Neural crest cell (in vitro differentiated cells): ENCODE measurements around the gene PTPRK. TPM values are rescaled to one million over a fixed set of nuclear protein-coding genes. Genes with fewer than 3 reads are reported as not detected.
"Not testable (repeated sequence)": the region's sequence is repeated elsewhere in the genome, so short reads cannot be mapped to it uniquely, and the experiment has no call there.

ENCODE experiments used
- DNase-seq: peaks from one replicate; pipeline ENCODE4 v3.0.0; 2021; ENCODE audit warnings: low read depth, mixed read lengths, low spot score
- H3K27ac Mint-ChIP-seq: one replicate; pipeline ENCODE4 v1.8.0; 2021; ENCODE audit warnings: mild to moderate bottlenecking, mixed read lengths; ENCODE audit not compliant: unreplicated experiment
- H3K27me3 Mint-ChIP-seq: 2 replicates; pipeline ENCODE4 v1.8.0; 2021; ENCODE audit warnings: low read depth, mild to moderate bottlenecking, mixed read lengths
- H3K36me3 Mint-ChIP-seq: 2 replicates; pipeline ENCODE4 v1.8.0; 2021; ENCODE audit warnings: low read depth, mild to moderate bottlenecking, mixed read lengths
- H3K4me1 Mint-ChIP-seq: 2 replicates; pipeline ENCODE4 v1.8.0; 2021; ENCODE audit warnings: mixed read lengths
- H3K4me3 Mint-ChIP-seq: one replicate; pipeline ENCODE4 v1.8.0; 2021; ENCODE audit warnings: mild to moderate bottlenecking, mixed read lengths
- H3K9me3 Mint-ChIP-seq: 2 replicates; pipeline ENCODE4 v1.8.0; 2021; ENCODE audit warnings: mixed read lengths
- CTCF ChIP-seq: fragments of 200-600 bp; sonication (generic); conservative IDR thresholded peaks from 2 replicates; pipeline ENCODE4 v1.5.0; 2021; ENCODE audit warnings: antibody characterized with exemption, mild to moderate bottlenecking
- total RNA-seq: library from RNA; stranded (reverse); gene quantifications from 2 replicates; pipeline ENCODE4 v1.2.1, GENCODE V29; 2021

Gene PTPRK
- total RNA-seq, 1 donor from 2014 or later, result 30.8 TPM

- no peaks in the 10 kb centered on the region for H3K27me3 Mint-ChIP-seq
- DNase-seq, result no peak
- peaks cover 5% of the 10 kb centered on the region for H3K9me3 Mint-ChIP-seq
- H3K4me1 Mint-ChIP-seq, result peaks cover 4% of the 10 kb centered on the region
- no peak for TF ChIP-seq CTCF
- H3K27ac Mint-ChIP-seq, result no peak overlapping the region
- H3K4me3 Mint-ChIP-seq, result no peak overlapping the region
- peaks cover 4% of the 10 kb centered on the region for H3K36me3 Mint-ChIP-seq
Measured at GRCh38 chr6:127933852-127934840, 586.3 kb downstream of the PTPRK start.

GRCh38 chr6:127933137-127933536, 587.3 kb downstream of the PTPRK start:
- DNase-seq, result no peak
- Mint-ChIP-seq H3K4me1 (no peaks in the 10 kb centered on the region), H3K36me3 (peaks cover 4% of the 10 kb centered on the region), H3K27ac (no peak overlapping the region), H3K27me3 (no peaks in the 10 kb centered on the region), H3K4me3 (no peak overlapping the region), H3K9me3 (peaks cover 8% of the 10 kb centered on the region)
- no peak for TF ChIP-seq CTCF

- no peak overlapping the region for H3K27ac Mint-ChIP-seq
- H3K4me3 Mint-ChIP-seq, result no peak overlapping the region
- TF ChIP-seq CTCF, result no peak
Measured at GRCh38 chr6:127932708-127933107, 587.7 kb downstream of the PTPRK start.

GRCh38 chr6:127926441-127926840, 594.0 kb downstream of the PTPRK start:
- H3K4me3 Mint-ChIP-seq, H3K27me3 Mint-ChIP-seq, H3K27ac Mint-ChIP-seq, DNase-seq, H3K4me1 Mint-ChIP-seq, H3K36me3 Mint-ChIP-seq: not testable (repeated sequence)
- H3K9me3 Mint-ChIP-seq, result peaks cover 15% of the 10 kb centered on the region

More at GRCh38 chr6:127932708-127933107, 587.7 kb downstream of the PTPRK start:
- H3K36me3 Mint-ChIP-seq, result peaks cover 4% of the 10 kb centered on the region
- H3K4me1 Mint-ChIP-seq, result no peaks in the 10 kb centered on the region
- peaks cover 9% of the 10 kb centered on the region for H3K9me3 Mint-ChIP-seq
- H3K27me3 Mint-ChIP-seq, result no peaks in the 10 kb centered on the region
- DNase-seq, result no peak

- H3K9me3 Mint-ChIP-seq, result peaks cover 15% of the 10 kb centered on the region
- no peak overlapping the region for H3K27ac Mint-ChIP-seq
- H3K4me3 Mint-ChIP-seq, result no peak overlapping the region
- H3K36me3 Mint-ChIP-seq, result peaks cover 5% of the 10 kb centered on the region
- no peaks in the 10 kb centered on the region for H3K4me1 Mint-ChIP-seq
- no peak for DNase-seq
- no peak for TF ChIP-seq CTCF
- H3K27me3 Mint-ChIP-seq, result no peaks in the 10 kb centered on the region
Measured at GRCh38 chr6:127924440-127924839, 596.0 kb downstream of the PTPRK start.

GRCh38 chr6:127924031-127924430, 596.4 kb downstream of the PTPRK start:
- Mint-ChIP-seq H3K4me1 (no peaks in the 10 kb centered on the region), H3K27ac (no peak overlapping the region), H3K36me3 (peaks cover 5% of the 10 kb centered on the region), H3K4me3 (no peak overlapping the region), H3K9me3 (peaks cover 15% of the 10 kb centered on the region), H3K27me3 (no peaks in the 10 kb centered on the region)
- no peak for DNase-seq
- no peak for TF ChIP-seq CTCF
